ENCODE measurements around the gene ST6GALNAC1. TPM values are rescaled to one million over a fixed set of nuclear protein-coding genes. Genes with fewer than 3 reads are reported as not detected.
A peak's percentile ranks its signal among the peaks of the same experiment; 100 is the strongest.

ST6GALNAC1 gene
- total and polyA plus RNA-seq, 2 of the 13 experiments (the other 11 are each of a cell fraction or from before 2014, with no cell fraction given), result not detected

- TF ChIP-seq, protein P1, sequence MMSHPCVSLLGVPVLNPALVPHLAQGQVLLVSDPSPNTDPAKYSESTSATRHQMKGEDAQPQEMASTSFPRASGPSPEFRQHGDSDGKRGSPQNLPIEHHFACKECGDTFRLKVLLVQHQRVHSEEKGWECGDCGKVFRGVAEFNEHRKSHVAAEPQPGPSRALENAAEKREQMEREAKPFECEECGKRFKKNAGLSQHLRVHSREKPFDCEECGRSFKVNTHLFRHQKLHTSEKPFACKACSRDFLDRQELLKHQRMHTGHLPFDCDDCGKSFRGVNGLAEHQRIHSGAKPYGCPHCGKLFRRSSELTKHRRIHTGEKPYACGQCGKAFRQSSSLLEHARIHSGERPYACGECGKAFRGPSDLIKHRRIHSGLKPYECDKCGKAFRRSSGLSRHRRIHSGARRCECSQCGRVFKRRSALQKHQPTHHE (CRISPR knock-in tag; IDR thresholded peaks at IDR 0.05; ENCODE audit: borderline replicate concordance), result no peak
- TF ChIP-seq, protein P2, sequence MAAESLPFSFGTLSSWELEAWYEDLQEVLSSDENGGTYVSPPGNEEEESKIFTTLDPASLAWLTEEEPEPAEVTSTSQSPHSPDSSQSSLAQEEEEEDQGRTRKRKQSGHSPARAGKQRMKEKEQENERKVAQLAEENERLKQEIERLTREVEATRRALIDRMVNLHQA (CRISPR knock-in tag; IDR thresholded peaks at IDR 0.05), result no peak
- TF ChIP-seq RBM39 (IDR thresholded peaks at IDR 0.05; ENCODE audit: low read depth, low read length, poor library complexity, severe bottlenecking) (no peak), ZNF878 (CRISPR knock-in tag; IDR thresholded peaks at IDR 0.05) (no peak; the same call in 1 of the 2 replicates), CHD2 (IDR thresholded peaks at IDR 0.05; ENCODE audit: low read depth, low read length) (no peak), ZEB1 (IDR thresholded peaks at IDR 0.05; ENCODE audit: insufficient replicate concordance, low read depth) (no peak), JUNB (CRISPR knock-in tag; IDR thresholded peaks at IDR 0.05; ENCODE audit: borderline replicate concordance) (no peak), ZNF136 (CRISPR knock-in tag; IDR thresholded peaks at IDR 0.05; ENCODE audit: low read depth) (no peak), ZHX1 (CRISPR knock-in tag; IDR thresholded peaks at IDR 0.05; ENCODE audit: low read depth) (no peak), ZNF619 (CRISPR knock-in tag; IDR thresholded peaks at IDR 0.05) (no peak), ZBTB1 (CRISPR knock-in tag; IDR thresholded peaks at IDR 0.05; ENCODE audit: borderline replicate concordance) (no peak), ZSCAN5A (CRISPR knock-in tag; IDR thresholded peaks at IDR 0.05; ENCODE audit: borderline replicate concordance) (no peak), IRF2 (CRISPR knock-in tag; IDR thresholded peaks at IDR 0.05) (no peak; the same call in 1 of the 2 replicates), ZNF484 (CRISPR knock-in tag; IDR thresholded peaks at IDR 0.05; ENCODE audit: borderline replicate concordance, low read depth) (no peak), SOX6 (IDR thresholded peaks at IDR 0.05) (no peak), SOX6 (CRISPR knock-in tag; IDR thresholded peaks at IDR 0.05) (peak; percentile 55), HNF4A (CRISPR knock-in tag; IDR thresholded peaks at IDR 0.05) (peak; percentile 81), ATF2 (CRISPR knock-in tag; IDR thresholded peaks at IDR 0.05) (no peak), MED8 (CRISPR knock-in tag; IDR thresholded peaks at IDR 0.05; ENCODE audit: insufficient replicate concordance) (no peak), NFATC3 (CRISPR knock-in tag; IDR thresholded peaks at IDR 0.05) (no peak)
- TF ChIP-seq, protein P3, sequence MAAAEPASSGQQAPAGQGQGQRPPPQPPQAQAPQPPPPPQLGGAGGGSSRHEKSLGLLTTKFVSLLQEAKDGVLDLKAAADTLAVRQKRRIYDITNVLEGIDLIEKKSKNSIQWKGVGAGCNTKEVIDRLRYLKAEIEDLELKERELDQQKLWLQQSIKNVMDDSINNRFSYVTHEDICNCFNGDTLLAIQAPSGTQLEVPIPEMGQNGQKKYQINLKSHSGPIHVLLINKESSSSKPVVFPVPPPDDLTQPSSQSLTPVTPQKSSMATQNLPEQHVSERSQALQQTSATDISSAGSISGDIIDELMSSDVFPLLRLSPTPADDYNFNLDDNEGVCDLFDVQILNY (CRISPR knock-in tag; conservative IDR thresholded peaks at IDR 0.05), result no peak
These were observed 30.3 kb downstream of the ST6GALNAC1 start (continued) for GRCh38 chr17:76612977-76613851.

Data from HepG2 (cell line).